GM18498 (cell line): Measurements from ENCODE around the gene TBL1XR1.

Experiments
- ATAC-seq: cut with Tn5 transposase; IDR thresholded peaks from one replicate; pipeline ENCODE4 v1.9.1; 2021; ENCODE audit warnings: mild to moderate bottlenecking, moderate library complexity; ENCODE audit not compliant: unreplicated experiment

The TBL1XR1 gene

DNA sequence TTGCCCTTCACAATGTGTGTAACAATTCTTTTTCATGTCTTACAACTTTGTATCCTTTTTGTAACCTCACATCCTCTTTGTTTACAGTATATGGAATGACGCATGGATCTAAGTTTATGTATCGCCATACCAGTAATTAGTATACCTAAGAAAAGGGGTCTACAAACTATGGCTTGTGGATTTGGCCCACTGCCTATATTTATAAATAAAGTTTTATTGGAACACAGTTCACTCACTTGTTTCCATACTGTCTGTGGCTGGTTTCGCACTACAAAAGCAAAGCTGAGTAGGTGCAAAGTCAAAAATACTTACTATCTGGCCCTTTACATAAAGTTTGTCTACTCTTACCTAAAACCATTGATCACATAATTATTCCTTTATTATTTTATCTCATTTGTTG, 226.5 kb downstream of the TBL1XR1 start:
- ATAC-seq: no peak

DNA sequence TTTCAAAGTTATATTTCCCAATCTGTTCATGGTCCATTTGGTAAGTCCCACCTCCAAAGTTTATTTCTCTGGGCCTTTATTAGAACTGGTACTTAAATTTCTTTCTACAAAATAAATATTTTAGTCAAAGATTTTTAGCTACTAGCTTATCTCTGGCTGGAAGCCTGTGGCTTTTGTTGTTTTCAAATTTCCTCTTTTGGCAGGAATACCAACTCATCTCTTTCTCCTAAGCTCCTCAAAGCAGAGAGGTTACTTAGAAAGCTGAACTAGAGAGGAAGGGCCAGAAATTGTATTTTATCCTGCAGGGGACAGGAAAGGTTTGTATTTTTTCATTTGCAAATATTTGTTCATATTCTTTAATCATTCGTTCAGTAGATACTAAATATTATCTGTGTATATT, 227.8 kb downstream of the TBL1XR1 start:
- ATAC-seq: no peak
